IMR-90 (cell line): Measurements from ENCODE around the gene PNP. TPM values are rescaled to one million over a fixed set of nuclear protein-coding genes. Genes with fewer than 3 reads are reported as not detected.
A peak's percentile ranks its signal among the peaks of the same experiment; 100 is the strongest.

ENCODE experiments used
- ATAC-seq: fragments of 200-7000 bp; cut with Tn5 transposase; 2 replicates; pipeline ENCODE4 v1.9.1; 2020; ENCODE audit warnings: low read depth, mild to moderate bottlenecking, moderate library complexity
- Bru-seq: library from RNA; stranded (reverse); fragments of 400-500 nt; gene quantifications from one replicate; lab custom pipeline; 2021; lab: Mats Ljungman, UMichigan
- BruChase-seq, 2 experiments: library from RNA; stranded (reverse); fragments of 400-500 nt; gene quantifications; one replicate each; lab custom pipeline; 2021; lab: Mats Ljungman, UMichigan
- BruUV-seq: library from RNA; stranded (reverse); fragments of 400-500 nt; replicated peaks from 2 replicates; lab custom pipeline; 2021; lab: Mats Ljungman, UMichigan
- CTCF ChIA-PET: fragments of 300-600 bp; formaldehyde crosslinking; extraction: SDS; loops from one replicate; lab custom pipeline; 2021; ENCODE audit warnings: antibody characterized with exemption; lab: Yijun Ruan, JAX
- POLR2A ChIA-PET: fragments of 300-600 bp; sonication (Branson Sonifier 250); formaldehyde crosslinking; loops from one replicate; lab custom pipeline; 2022; ENCODE audit warnings: antibody characterized with exemption; ENCODE audit not compliant: unreplicated experiment; lab: Charles Lee
- DNase-seq: peaks from one replicate; pipeline ENCODE4 v3.0.0; 2013
- H2AFZ ChIP-seq: replicated peaks from 2 replicates; pipeline ENCODE3; 2013; ENCODE audit warnings: low read length, mild to moderate bottlenecking; ENCODE audit not compliant: poor library complexity
- H2AK5ac ChIP-seq: 2 replicates; pipeline ENCODE4 v1.6.1; 2013; ENCODE audit warnings: low read depth, low read length, inconsistent platforms
- H2AK9ac ChIP-seq: replicated peaks from 2 replicates; pipeline ENCODE3; 2013; ENCODE audit warnings: mild to moderate bottlenecking, low read depth, low read length, moderate library complexity; ENCODE audit not compliant: poor library complexity
- H2BK120ac ChIP-seq: 2 replicates; pipeline ENCODE4 v1.6.1; 2013; ENCODE audit warnings: low read depth, low read length, inconsistent platforms
- H2BK15ac ChIP-seq: 3 replicates; pipeline ENCODE4 v1.6.1; 2013; ENCODE audit warnings: low read depth, low read length, inconsistent platforms
- H2BK20ac ChIP-seq: 2 replicates; pipeline ENCODE4 v1.6.1; 2013; ENCODE audit warnings: low read depth, mild to moderate bottlenecking, inconsistent platforms, low read length, moderate library complexity
- H2BK5ac ChIP-seq: 2 replicates; pipeline ENCODE4 v1.6.1; 2013; ENCODE audit warnings: mild to moderate bottlenecking, low read depth, low read length, inconsistent platforms; ENCODE audit not compliant: poor library complexity, severe bottlenecking
- H3K14ac ChIP-seq: replicated peaks from 2 replicates; pipeline ENCODE4 v1.6.1; 2013; ENCODE audit warnings: low read depth, low read length, inconsistent platforms
- H3K18ac ChIP-seq: 2 replicates; pipeline ENCODE4 v1.6.1; 2013; ENCODE audit warnings: low read depth, low read length, control low read depth
- H3K23ac ChIP-seq: 2 replicates; pipeline ENCODE4 v1.6.1; 2013; ENCODE audit warnings: low read depth, low read length, inconsistent platforms
- H3K27ac ChIP-seq: 2 replicates; pipeline ENCODE4 v1.5.1; 2013; ENCODE audit warnings: mild to moderate bottlenecking, control low read depth, low read length; ENCODE audit not compliant: insufficient read depth
- H3K27me3 ChIP-seq: 2 replicates; pipeline ENCODE4 v1.6.1; 2013; ENCODE audit warnings: low read length; ENCODE audit not compliant: control insufficient read depth, insufficient read depth
- H3K36me3 ChIP-seq: 2 replicates; pipeline ENCODE4 v1.6.1; 2013; ENCODE audit warnings: low read length, mixed read lengths; ENCODE audit not compliant: control insufficient read depth, insufficient read depth
- H3K4ac ChIP-seq: 2 replicates; pipeline ENCODE4 v1.6.1; 2013; ENCODE audit warnings: low read depth, low read length, inconsistent platforms
- H3K4me1 ChIP-seq: 2 replicates; pipeline ENCODE4 v1.6.1; 2013; ENCODE audit warnings: low read length, mixed read lengths; ENCODE audit not compliant: control insufficient read depth, insufficient read depth
- H3K4me2 ChIP-seq: 2 replicates; pipeline ENCODE4 v1.6.1; 2013; ENCODE audit warnings: low read depth, mild to moderate bottlenecking, control low read depth, low read length, moderate library complexity
- H3K4me3 ChIP-seq: 2 replicates; pipeline ENCODE4 v1.5.1; 2013; ENCODE audit warnings: low read depth, mild to moderate bottlenecking, control low read depth, low read length, moderate library complexity; ENCODE audit not compliant: insufficient read depth
- H3K56ac ChIP-seq: 2 replicates; pipeline ENCODE4 v1.6.1; 2013; ENCODE audit warnings: low read length, inconsistent platforms; ENCODE audit not compliant: insufficient read depth; ENCODE audit errors: extremely low read depth
- H3K79me1 ChIP-seq, 2 experiments: 2 replicates each; pipeline ENCODE4 v1.6.1; 2013; ENCODE audit warnings: low read length in 2 of 2, inconsistent platforms in 1 of 2, low read depth in 1 of 2
- H3K9ac ChIP-seq: 2 replicates; pipeline ENCODE4 v1.6.1; 2013; ENCODE audit warnings: low read depth, low read length, control low read depth
- H3K9me1 ChIP-seq: 2 replicates; pipeline ENCODE4 v1.6.1; 2013; ENCODE audit warnings: low read length, inconsistent platforms; ENCODE audit not compliant: insufficient read depth
- H3K9me3 ChIP-seq: 2 replicates; pipeline ENCODE4 v1.6.1; 2013; ENCODE audit warnings: low read length; ENCODE audit not compliant: control insufficient read depth, insufficient read depth
- H4K20me1 ChIP-seq: 2 replicates; pipeline ENCODE4 v1.6.1; 2013; ENCODE audit warnings: low read length, inconsistent platforms; ENCODE audit not compliant: insufficient read depth
- H4K5ac ChIP-seq: 2 replicates; pipeline ENCODE4 v1.6.1; 2013; ENCODE audit warnings: mild to moderate bottlenecking, low read depth, low read length, control low read depth
- H4K8ac ChIP-seq, 2 experiments: 2 replicates each; pipeline ENCODE4 v1.6.1; 2013; ENCODE audit warnings: low read depth in 2 of 2, low read length in 2 of 2, control low read depth in 1 of 2, inconsistent platforms in 1 of 2
- H4K91ac ChIP-seq: 2 replicates; pipeline ENCODE4 v1.6.1; 2013; ENCODE audit warnings: low read depth, low read length, inconsistent platforms; ENCODE audit not compliant: insufficient read depth
- CEBPB ChIP-seq: IDR thresholded peaks from 2 replicates; pipeline ENCODE4 v1.6.1; 2012; ENCODE audit warnings: low read depth, low read length, improper control_type of control experiment
- CHD1 ChIP-seq: IDR thresholded peaks from 2 replicates; pipeline ENCODE4 v1.6.1; 2012; ENCODE audit warnings: low read depth, low read length, improper control_type of control experiment
- MAFK ChIP-seq: IDR thresholded peaks from 2 replicates; pipeline ENCODE4 v1.6.1; 2012; ENCODE audit warnings: low read depth, low read length, improper control_type of control experiment
- MAZ ChIP-seq: IDR thresholded peaks from 2 replicates; pipeline ENCODE4 v1.6.1; 2012; ENCODE audit warnings: low read depth, mild to moderate bottlenecking, low read length, improper control_type of control experiment, moderate library complexity, borderline replicate concordance
- NFE2L2 ChIP-seq: fragments of 150-350 bp; IDR thresholded peaks from 2 replicates; pipeline ENCODE4 v1.6.1; 2016; ENCODE audit warnings: low read depth, mild to moderate bottlenecking, low read length
- POLR2A ChIP-seq: IDR thresholded peaks from 2 replicates; pipeline ENCODE4 v1.6.1; 2012; ENCODE audit warnings: mild to moderate bottlenecking, low read depth, low read length
- RCOR1 ChIP-seq: IDR thresholded peaks from 2 replicates; pipeline ENCODE4 v1.6.1; 2012; ENCODE audit warnings: mild to moderate bottlenecking, low read length, improper control_type of control experiment; ENCODE audit not compliant: insufficient replicate concordance
- RFX5 ChIP-seq: IDR thresholded peaks from 2 replicates; pipeline ENCODE4 v1.8.0; 2012; ENCODE audit warnings: low read depth, mild to moderate bottlenecking, low read length, moderate library complexity
- WGBS, 2 experiments: methylation state at CpG; one replicate each; pipeline versions ENCODE4 v1.1.5 to v1.1.7; 2013; ENCODE audit warnings: missing lambda C conversion rate in 2 of 2; ENCODE audit not compliant: insufficient read length in 1 of 2; ENCODE audit errors: extremely low coverage in 2 of 2; 5-methylcytosine and 5-hydroxymethylcytosine counted together
- dilution Hi-C: fragments of 300-500 bp; cut with HindIII; formaldehyde crosslinking; loops from one replicate; pipeline ENCODE4 v1.14.3; 2018; ENCODE audit warnings: low sequenced_read_pairs; ENCODE audit not compliant: unreplicated experiment
- in situ Hi-C: fragments of 300-500 bp; cut with MboI; formaldehyde crosslinking; loops from 3 replicates; pipeline ENCODE4 v1.14.3; 2019; ENCODE audit warnings: low sequenced_read_pairs, inconsistent platforms, mixed read lengths
- intact Hi-C: fragments of 100-400 bp; cut with micrococcal nuclease; formaldehyde crosslinking; loops from 2 replicates; pipeline ENCODE4 v1.10.0; 2022
- long read RNA-seq: library from polyadenylated mRNA; unstranded; transcript quantifications from one replicate; pipeline ENCODE4 v2.0.0, GENCODE V29; 2021; ENCODE audit not compliant: unreplicated experiment
- polyA plus RNA-seq, 3 experiments: library from polyadenylated mRNA; depleted of rRNA; stranded (reverse); fragments of >200 nt; gene quantifications; 2 replicates each; pipeline ENCODE4 v1.2.3, GENCODE V29; 2012; ENCODE audit warnings: low replicate concordance in 1 of 3
- total RNA-seq: library from RNA; depleted of rRNA; stranded (reverse); fragments of >200 nt; gene quantifications from 2 replicates; pipeline ENCODE4 v1.2.3, GENCODE V29; 2012; rRNA removed
- TF ChIP-seq, protein P1 (sequence below): fragments of 150-350 bp; IDR thresholded peaks from 2 replicates; pipeline ENCODE4 v1.6.1; 2017; ENCODE audit warnings: mild to moderate bottlenecking, antibody characterized with exemption, low read length, low read depth
- TF ChIP-seq, protein P2 (sequence below): fragments of 150-350 bp; IDR thresholded peaks from 2 replicates; pipeline ENCODE4 v1.6.1; 2016; ENCODE audit warnings: low read depth, mild to moderate bottlenecking, low read length, moderate library complexity, borderline replicate concordance
- TF ChIP-seq, protein P3 (sequence below): conservative IDR thresholded peaks from 2 replicates; pipeline ENCODE4 v1.5.1; 2012; ENCODE audit warnings: mild to moderate bottlenecking, low read depth, low read length, improper control_type of control experiment

PNP gene
- total RNA-seq (60.3 and 68.8 TPM in 2 replicates), polyA plus RNA-seq (2012; rRNA removed) (49.0 and 53.4 TPM in 2 replicates), Bru-seq, nascent RNA (percentile 55 among the genes with signal in this experiment), BruChase-seq, experiment 1, labeled RNA remaining after a 6-hour chase (percentile 40 among the genes with signal in this experiment), BruChase-seq, experiment 2, labeled RNA remaining after a 2-hour chase (percentile 43 among the genes with signal in this experiment)
- polyA plus RNA-seq (2012; cell fraction: cytosol; rRNA removed) = 21.6 and 34.3 TPM in 2 replicates
- 37.0 and 143 TPM in 2 replicates for polyA plus RNA-seq (2012; cell fraction: nucleus; rRNA removed; ENCODE audit: low replicate concordance)
- long read RNA-seq, partial matches to known transcripts = 0 of 3 reads
- long read RNA-seq, other reads (novel, unspliced or antisense) = 0 of 3 reads

DNA sequence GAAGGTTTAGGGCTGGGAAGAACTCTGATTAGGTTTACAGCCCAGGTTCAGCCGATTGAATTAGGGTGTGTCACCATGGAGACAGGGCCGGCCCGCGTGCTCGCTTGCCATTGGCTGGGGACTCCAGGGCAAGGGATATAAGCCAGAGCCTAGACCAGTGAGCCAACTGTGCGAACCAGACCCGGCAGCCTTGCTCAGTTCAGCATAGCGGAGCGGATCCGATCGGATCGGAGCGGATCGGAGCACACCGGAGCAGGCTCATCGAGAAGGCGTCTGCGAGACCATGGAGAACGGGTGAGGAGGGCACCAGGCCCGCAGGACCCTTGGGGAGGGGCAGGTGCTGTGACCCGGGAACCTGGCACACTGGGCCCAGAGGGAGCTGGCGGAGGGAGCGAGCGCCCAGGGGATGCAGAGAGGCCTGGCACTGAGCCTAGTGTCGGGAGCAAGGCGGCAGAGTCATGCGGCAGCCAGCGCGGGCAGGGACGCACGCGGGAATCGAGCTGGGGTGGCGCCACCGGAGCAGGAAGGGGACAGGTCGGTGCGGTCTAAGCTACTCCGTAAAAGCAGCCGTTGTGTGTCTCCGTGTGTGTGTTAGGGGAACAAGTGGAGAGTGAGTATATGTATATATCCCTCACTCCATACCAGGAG lies at the start of gene PNP:
Gene PNP, plus strand, starts transcription at position 165 of the 648 bp plus-strand sequence. Its CDS starts 119 bp downstream, at position 284.
- no peaks in the 10 kb centered on the region for H3K27me3 ChIP-seq
- 0 out of 3 replicates have a peak within 1 kb of the TSS, but pooled peaks have one; percentile 3 for H2BK15ac ChIP-seq
- H2AFZ ChIP-seq = peak within 1 kb of the TSS; percentile 88
- peaks cover 15 to 17% of the 10 kb centered on the region in 2 experiments for H3K79me1 ChIP-seq
- no peaks in the 10 kb centered on the region for H3K9me3 ChIP-seq
- peak within 1 kb of the TSS; percentile 44; the same call in 1 of the 2 replicates for H2BK120ac ChIP-seq
- H2BK5ac ChIP-seq = peak within 1 kb of the TSS; percentile 50
- intact Hi-C loops = loop anchor here (5.0 kb wide), 1 partner anchor 63 kb away; no protein-coding TSS in a partner anchor
- H3K4me2 ChIP-seq = peak within 1 kb of the TSS; percentile 95
- 0 out of 2 replicates have a peak within 1 kb of the TSS, but pooled peaks have one; percentile 36 for H4K91ac ChIP-seq
- dilution Hi-C loops = no loop called here
- no peaks in the 10 kb centered on the region for H4K20me1 ChIP-seq
- H3K14ac ChIP-seq = peak within 1 kb of the TSS; percentile 71
- peak within 1 kb of the TSS; percentile 49; the same call in 1 of the 2 replicates for H3K23ac ChIP-seq
- WGBS, 2 experiments = 0% methylated on average over 9 of the region's 40 CpGs; no CpG with 5 or more reads in 1 of the 2 experiments
- peak within 1 kb of the TSS; percentile 11; the same call in 1 of the 2 replicates for H4K5ac ChIP-seq
- ATAC-seq (peak; percentile 98), DNase-seq (peak; percentile 85)
- ChIA-PET CTCF (no interaction called here), POLR2A (no interaction called here)
- H3K56ac ChIP-seq = no peak within 1 kb of the TSS
- no peak within 1 kb of the TSS; the same call in 1 of the 2 replicates for H3K18ac ChIP-seq
- peak within 1 kb of the TSS; percentile 88 for H3K4me3 ChIP-seq
- peak within 1 kb of the TSS; percentile 57; the same call in 1 of the 2 replicates for H2AK5ac ChIP-seq
- H3K27ac ChIP-seq = peak within 1 kb of the TSS; percentile 58; the same call in 1 of the 2 replicates
- in situ Hi-C loops = loop anchor here (25.0 kb wide), 1 partner anchor 618 kb away; the partner anchor contains the start of gene ZNF219
- H3K36me3 ChIP-seq = peaks cover 1% of the 10 kb centered on the region; the same call in 1 of the 2 replicates
- no peak within 1 kb of the TSS for H2BK20ac ChIP-seq
- H2AK9ac ChIP-seq = peak within 1 kb of the TSS; percentile 18
- no TSS peak for BruUV-seq
- H3K9me1 ChIP-seq = peaks cover 7% of the 10 kb centered on the region
- peak within 1 kb of the TSS; percentile 75 for H3K9ac ChIP-seq
- peaks cover 4% of the 10 kb centered on the region; the same call in 1 of the 2 replicates for H3K4me1 ChIP-seq
- H3K4ac ChIP-seq = peak within 1 kb of the TSS; percentile 72
- H4K8ac ChIP-seq = peak within 1 kb of the TSS; percentile 53 to 73
- TF ChIP-seq, protein P1, sequence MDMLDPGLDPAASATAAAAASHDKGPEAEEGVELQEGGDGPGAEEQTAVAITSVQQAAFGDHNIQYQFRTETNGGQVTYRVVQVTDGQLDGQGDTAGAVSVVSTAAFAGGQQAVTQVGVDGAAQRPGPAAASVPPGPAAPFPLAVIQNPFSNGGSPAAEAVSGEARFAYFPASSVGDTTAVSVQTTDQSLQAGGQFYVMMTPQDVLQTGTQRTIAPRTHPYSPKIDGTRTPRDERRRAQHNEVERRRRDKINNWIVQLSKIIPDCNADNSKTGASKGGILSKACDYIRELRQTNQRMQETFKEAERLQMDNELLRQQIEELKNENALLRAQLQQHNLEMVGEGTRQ = no peak
- no peak for TF ChIP-seq MAFK
- no peak for TF ChIP-seq CEBPB
- TF ChIP-seq POLR2A = peak; percentile 98
- TF ChIP-seq, protein P2, sequence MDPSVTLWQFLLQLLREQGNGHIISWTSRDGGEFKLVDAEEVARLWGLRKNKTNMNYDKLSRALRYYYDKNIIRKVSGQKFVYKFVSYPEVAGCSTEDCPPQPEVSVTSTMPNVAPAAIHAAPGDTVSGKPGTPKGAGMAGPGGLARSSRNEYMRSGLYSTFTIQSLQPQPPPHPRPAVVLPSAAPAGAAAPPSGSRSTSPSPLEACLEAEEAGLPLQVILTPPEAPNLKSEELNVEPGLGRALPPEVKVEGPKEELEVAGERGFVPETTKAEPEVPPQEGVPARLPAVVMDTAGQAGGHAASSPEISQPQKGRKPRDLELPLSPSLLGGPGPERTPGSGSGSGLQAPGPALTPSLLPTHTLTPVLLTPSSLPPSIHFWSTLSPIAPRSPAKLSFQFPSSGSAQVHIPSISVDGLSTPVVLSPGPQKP = no peak
- no peak for TF ChIP-seq RFX5
- TF ChIP-seq, protein P3, sequence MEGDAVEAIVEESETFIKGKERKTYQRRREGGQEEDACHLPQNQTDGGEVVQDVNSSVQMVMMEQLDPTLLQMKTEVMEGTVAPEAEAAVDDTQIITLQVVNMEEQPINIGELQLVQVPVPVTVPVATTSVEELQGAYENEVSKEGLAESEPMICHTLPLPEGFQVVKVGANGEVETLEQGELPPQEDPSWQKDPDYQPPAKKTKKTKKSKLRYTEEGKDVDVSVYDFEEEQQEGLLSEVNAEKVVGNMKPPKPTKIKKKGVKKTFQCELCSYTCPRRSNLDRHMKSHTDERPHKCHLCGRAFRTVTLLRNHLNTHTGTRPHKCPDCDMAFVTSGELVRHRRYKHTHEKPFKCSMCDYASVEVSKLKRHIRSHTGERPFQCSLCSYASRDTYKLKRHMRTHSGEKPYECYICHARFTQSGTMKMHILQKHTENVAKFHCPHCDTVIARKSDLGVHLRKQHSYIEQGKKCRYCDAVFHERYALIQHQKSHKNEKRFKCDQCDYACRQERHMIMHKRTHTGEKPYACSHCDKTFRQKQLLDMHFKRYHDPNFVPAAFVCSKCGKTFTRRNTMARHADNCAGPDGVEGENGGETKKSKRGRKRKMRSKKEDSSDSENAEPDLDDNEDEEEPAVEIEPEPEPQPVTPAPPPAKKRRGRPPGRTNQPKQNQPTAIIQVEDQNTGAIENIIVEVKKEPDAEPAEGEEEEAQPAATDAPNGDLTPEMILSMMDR = no peak
- no peak for TF ChIP-seq RCOR1
- no peak for TF ChIP-seq MAZ
- no peak for TF ChIP-seq NFE2L2
- no peak; the same call in 1 of the 2 replicates for TF ChIP-seq CHD1
